Measurements from ENCODE around the gene ADIG. TPM values are rescaled to one million over a fixed set of nuclear protein-coding genes. Genes with fewer than 3 reads are reported as not detected.

ADIG gene
- total and polyA plus RNA-seq, 2 of the 13 experiments (the other 11 are each of a cell fraction or from before 2014, with no cell fraction given): 0.15 TPM; not detected in 1

DNA sequence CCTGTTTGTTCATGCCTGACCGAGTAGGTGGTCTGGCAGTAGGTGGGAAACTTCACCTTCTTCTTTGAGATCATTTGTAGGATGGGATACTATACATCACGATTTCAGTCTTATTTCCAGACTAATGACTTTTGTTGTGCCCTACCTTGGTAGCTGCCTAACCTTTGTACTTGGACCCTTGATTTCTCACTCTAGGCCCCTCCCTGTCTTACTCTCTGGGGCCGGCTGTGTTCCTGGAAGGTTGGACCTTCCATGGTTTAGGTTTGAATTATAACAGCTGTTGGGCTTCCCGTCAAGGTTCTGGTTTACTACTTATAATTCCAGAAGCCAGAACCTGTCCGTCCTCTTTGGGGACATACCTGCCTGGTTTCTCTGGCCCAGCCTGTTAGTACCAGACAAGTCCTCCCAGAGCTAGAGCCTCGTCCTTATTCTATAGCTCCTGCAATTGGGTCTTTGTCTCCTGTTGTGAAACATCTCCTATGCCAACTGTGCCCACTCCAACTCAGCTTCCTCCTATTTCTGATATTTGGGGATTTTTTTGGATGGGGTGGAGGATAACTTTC, 14.9 kb upstream of the ADIG start:
- CTCF ChIA-PET (ENCODE audit: low intra/inter-chr PET ratio, low total read pairs): no interaction called here
- H3K4me1 ChIP-seq (ENCODE audit: insufficient read depth, low read length): peaks cover 7% of the 10 kb centered on the region; the same call in 1 of the 2 replicates
- POLR2A ChIA-PET: no interaction called here
- H3K79me2 ChIP-seq (ENCODE audit: insufficient read depth, low read length): no peaks in the 10 kb centered on the region
- 93% methylated on average over 6 of the region's 6 CpGs for WGBS (ENCODE audit: low lambda C conversion rate)
- no peak overlapping the region for H3K9ac ChIP-seq (ENCODE audit: insufficient read depth, low read depth, low read length)
- FAIRE-seq: no peak
- DNase-seq (ENCODE audit: low spot score): no peak
- H3K4me3 ChIP-seq (replicated peaks in 1 of 3; ENCODE audit: insufficient read depth in 1 of 3, low read depth in 2 of 3, low read length in 3 of 3): no peak overlapping the region
- H2AFZ ChIP-seq (ENCODE audit: low read length): no peak overlapping the region
- no peak for TF ChIP-seq MED13 (CRISPR knock-in tag; IDR thresholded peaks at IDR 0.05)
- no peak for TF ChIP-seq MTF1 (CRISPR knock-in tag; IDR thresholded peaks at IDR 0.05)
- TF ChIP-seq, protein P1, sequence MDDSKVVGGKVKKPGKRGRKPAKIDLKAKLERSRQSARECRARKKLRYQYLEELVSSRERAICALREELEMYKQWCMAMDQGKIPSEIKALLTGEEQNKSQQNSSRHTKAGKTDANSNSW (CRISPR knock-in tag; IDR thresholded peaks at IDR 0.05; ENCODE audit: borderline replicate concordance): no peak
- TF ChIP-seq ZNF264 (CRISPR knock-in tag; IDR thresholded peaks at IDR 0.05): no peak
- TF ChIP-seq NAIF1 (CRISPR knock-in tag; IDR thresholded peaks at IDR 0.05; ENCODE audit: borderline replicate concordance): no peak
- TF ChIP-seq, protein P2, sequence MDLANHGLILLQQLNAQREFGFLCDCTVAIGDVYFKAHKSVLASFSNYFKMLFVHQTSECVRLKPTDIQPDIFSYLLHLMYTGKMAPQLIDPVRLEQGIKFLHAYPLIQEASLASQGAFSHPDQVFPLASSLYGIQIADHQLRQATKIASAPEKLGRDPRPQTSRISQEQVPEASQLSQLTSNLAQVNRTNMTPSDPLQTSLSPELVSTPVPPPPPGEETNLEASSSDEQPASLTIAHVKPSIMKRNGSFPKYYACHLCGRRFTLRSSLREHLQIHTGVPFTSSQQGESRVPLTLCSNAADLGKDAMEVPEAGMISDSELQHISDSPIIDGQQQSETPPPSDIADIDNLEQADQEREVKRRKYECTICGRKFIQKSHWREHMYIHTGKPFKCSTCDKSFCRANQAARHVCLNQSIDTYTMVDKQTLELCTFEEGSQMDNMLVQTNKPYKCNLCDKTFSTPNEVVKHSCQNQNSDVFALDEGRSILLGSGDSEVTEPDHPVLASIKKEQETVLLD (CRISPR knock-in tag; IDR thresholded peaks at IDR 0.05; ENCODE audit: low read depth): no peak
- TF ChIP-seq RCOR2 (CRISPR knock-in tag; IDR thresholded peaks at IDR 0.05): no peak
- no peak for TF ChIP-seq HHEX (CRISPR knock-in tag; IDR thresholded peaks at IDR 0.05)
- TF ChIP-seq ZNF549 (CRISPR knock-in tag; IDR thresholded peaks at IDR 0.05): no peak
- TF ChIP-seq TSC22D2 (CRISPR knock-in tag; IDR thresholded peaks at IDR 0.05; ENCODE audit: borderline replicate concordance): no peak
- TF ChIP-seq, protein P3, sequence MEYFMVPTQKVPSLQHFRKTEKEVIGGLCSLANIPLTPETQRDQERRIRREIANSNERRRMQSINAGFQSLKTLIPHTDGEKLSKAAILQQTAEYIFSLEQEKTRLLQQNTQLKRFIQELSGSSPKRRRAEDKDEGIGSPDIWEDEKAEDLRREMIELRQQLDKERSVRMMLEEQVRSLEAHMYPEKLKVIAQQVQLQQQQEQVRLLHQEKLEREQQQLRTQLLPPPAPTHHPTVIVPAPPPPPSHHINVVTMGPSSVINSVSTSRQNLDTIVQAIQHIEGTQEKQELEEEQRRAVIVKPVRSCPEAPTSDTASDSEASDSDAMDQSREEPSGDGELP (IDR thresholded peaks at IDR 0.05; ENCODE audit: borderline replicate concordance, low read depth): no peak
- TF ChIP-seq ZNF790 (CRISPR knock-in tag; IDR thresholded peaks at IDR 0.05; ENCODE audit: borderline replicate concordance): no peak
- H3K9me3 ChIP-seq (ENCODE audit: low read length): no peaks in the 10 kb centered on the region
- H3K27me3 ChIP-seq (ENCODE audit: control insufficient read depth in 1 of 2, insufficient read depth in 2 of 2, low read length in 2 of 2): no peaks in the 10 kb centered on the region
- no peak overlapping the region for H3K4me2 ChIP-seq (ENCODE audit: low read depth, low read length)
- intact Hi-C loops (cut with micrococcal nuclease; ENCODE audit: unreplicated experiment): loop anchor here (2.0 kb wide), 1 partner anchor 13 kb away; no protein-coding TSS in a partner anchor
- no peak for ATAC-seq
- in situ Hi-C loops (cut with HindIII; ENCODE audit: extremely low pct_ligation_motif_present, low pct_unique_long_range_greater_than_20kb): no loop called here
- no peak overlapping the region for H3K27ac ChIP-seq (ENCODE audit: extremely low read length, insufficient read depth, low read length)
- no peaks in the 10 kb centered on the region for H4K20me1 ChIP-seq (ENCODE audit: insufficient read depth, low read length)
- BruUV-seq (replicated peaks): no TSS peak
- peaks cover 27 to 65% of the 10 kb centered on the region in 2 experiments for H3K36me3 ChIP-seq (replicated peaks in 1 of 2; ENCODE audit: control insufficient read depth in 1 of 2, insufficient read depth in 2 of 2, low read length in 2 of 2)

Measured in HepG2 (cell line).